NCI-H524 (cell line): ENCODE data around the gene AANAT.

Source experiments
- DNase-seq, 2 experiments: peaks; one replicate each; lab custom pipeline; 2025; lab: John Stamatoyannopoulos, UW

The AANAT gene

GRCh38 chr17:76468634-76469010, 1.2 kb downstream of the AANAT start:
- no peak for DNase-seq

GRCh38 chr17:76469076-76469990, 1.9 kb downstream of the AANAT start:
- peak in 1 of 2 experiments; percentile 28 for DNase-seq

DNA sequence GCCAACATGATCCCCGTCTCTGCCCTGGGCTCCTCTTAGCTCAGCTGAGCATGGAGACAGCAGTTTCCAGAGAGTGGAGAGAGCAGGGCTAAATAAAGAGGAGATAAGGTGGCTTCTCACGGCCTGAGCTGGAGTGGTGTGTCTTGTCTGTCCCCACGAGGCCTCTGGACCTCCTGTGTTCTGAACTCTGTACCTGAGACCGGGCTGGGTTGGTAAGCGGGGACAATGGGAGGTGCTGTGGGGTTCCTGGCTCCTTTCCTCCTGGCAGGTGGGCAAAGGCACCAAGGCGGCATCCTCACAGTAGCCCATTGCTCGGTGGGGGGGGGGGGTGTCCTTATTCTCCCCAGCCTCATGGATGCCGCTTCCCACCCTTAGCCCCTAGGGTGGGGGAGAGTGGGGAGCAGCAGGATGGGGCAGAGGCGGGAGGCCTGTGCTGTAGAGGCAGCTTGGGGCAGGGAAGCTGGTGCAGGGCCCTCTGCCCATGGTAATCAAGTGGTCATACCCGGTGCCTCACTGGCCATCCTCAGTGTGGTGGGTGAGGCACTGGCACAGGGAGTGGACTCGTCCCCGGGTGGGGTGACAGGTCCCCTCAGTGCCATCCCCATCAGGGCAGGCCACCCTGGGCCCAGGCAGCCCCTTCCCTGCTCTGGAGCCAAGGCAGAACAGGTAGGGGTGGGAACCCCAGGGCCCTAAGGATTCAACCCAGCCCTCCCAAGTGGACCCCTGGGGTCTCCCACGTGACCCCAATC, 2.8 kb downstream of the AANAT start:
- no peak for DNase-seq

DNA sequence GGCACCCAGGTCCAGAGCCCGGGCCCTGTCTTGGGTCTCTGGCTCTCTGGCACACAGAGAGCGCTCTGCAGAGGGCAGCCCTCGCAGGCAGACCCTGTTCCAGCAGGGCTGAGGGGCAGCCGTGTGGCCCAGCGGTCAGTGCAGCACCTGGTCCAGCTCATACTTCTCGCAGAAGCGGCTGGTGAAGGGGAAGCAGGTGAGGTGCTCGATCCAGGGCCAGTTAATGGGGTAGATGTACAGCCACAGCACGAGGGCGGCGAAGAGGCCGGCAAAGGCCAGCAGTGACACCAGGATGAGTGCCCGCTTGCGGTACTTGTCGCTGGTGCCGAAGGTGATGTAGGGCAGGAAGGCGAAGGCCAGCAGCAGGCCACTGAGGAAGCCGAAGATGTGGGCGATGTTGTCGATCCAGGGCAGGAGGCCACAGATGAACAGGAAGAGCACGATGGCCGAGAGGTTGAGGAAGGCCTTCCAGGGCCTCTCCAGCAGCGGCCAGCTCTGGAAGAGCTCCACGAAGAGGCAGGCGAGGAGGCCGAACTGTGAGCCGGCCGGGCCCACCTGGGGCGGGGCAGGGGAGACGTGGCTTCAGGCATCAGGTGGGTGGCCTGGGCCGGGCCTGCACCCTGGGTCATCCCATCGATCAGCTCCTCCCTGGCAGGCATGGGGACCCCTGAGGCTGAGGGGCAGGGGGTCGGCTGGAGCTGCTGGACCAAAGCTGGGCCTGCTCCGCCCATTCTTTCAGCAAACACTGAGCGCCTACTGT, 4.3 kb downstream of the AANAT start:
- DNase-seq: no peak

GRCh38 chr17:76472258-76472645, 4.8 kb downstream of the AANAT start:
- no peak for DNase-seq

DNA sequence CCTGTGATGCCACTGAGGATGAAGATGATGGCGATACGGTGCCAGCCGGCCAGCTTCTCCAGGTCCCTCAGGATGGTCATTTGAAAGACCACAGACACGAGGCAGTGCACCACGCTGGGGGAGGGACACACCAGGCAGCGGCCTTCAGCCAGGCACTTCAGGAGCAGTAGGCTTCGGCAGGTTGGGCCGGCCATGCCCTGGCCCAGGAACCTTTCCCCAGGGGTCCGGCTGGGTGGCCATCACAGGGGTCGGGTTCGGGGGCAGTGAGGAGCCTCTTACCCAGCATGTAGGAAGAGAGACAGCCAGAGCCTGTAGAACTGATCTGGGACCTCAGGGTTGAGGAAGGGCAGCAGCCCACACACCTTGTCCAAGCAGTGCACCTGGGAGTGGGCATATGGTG, 5.3 kb downstream of the AANAT start:
- DNase-seq: no peak

GRCh38 chr17:76473541-76473985, 6.2 kb downstream of the AANAT start:
- DNase-seq: no peak

DNA sequence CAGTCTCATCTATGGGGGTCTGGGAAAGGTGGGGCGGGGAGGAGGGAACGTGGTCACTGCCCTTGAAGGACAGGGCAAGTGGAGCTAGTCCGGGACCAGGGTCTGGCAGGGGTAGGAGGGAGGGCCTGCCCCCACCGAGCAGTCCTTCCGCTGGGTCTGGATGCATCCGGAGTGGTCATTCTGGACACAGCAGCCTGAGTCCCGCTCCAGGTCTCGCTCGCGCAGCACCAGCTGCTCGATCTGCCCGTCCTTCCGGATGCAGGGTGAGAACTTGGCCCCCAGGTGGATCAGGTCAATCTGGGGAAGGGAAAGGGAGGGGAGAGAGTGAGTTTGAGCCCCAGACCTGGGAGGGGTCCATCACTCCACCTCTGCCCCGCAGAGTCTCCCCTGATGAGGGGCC, 6.8 kb downstream of the AANAT start:
- DNase-seq: no peak

- DNase-seq: no peak
Observed at GRCh38 chr17:76474894-76475293, 7.5 kb downstream of the AANAT start.

DNA sequence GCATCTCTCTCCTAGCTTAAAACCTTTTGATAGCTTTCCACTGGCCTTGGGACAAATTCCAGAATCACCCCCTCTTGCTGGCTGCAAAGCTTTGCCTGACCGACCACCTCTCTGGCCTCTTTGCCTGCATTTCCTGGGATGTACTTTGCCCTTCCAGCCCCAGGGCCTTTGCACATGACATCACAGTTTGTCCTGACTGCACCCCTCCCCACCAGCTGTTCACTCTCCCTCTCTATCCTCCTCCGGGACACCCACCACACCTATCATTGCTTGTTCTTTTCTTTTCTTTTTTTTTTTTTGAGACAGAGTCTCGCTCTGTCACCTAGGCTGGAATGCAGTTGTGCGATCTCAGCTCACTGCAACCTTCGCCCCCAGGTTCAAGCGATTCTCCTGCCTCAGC, 7.9 kb downstream of the AANAT start:
- no peak for DNase-seq

DNA sequence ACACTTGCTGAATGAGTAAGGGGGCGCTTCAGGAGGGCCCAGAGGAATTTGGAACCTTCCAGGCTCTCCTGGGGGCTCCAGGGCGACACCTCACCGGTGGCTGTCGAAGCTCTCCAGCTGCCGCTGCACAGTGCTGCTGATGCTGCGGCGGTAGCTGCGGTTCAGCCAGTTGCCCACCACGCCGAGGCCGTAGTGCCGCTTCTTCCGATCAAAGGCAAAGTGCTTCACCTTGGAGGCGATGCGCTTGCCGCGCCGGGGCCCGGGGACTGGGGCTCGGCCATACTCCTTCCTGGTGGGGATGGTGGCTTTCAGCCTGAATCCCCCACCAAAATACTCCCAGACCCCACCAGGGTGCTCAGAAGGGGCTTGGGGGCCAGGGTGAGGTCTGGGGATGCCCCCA, 9.3 kb downstream of the AANAT start:
- no peak for DNase-seq

- DNase-seq: no peak
Observed at GRCh38 chr17:76477576-76477975, 10.2 kb downstream of the AANAT start.

GRCh38 chr17:76478097-76478496, 10.7 kb downstream of the AANAT start:
- DNase-seq: no peak

- DNase-seq: no peak
Observed at GRCh38 chr17:76478730-76479514, 11.5 kb downstream of the AANAT start.

DNA sequence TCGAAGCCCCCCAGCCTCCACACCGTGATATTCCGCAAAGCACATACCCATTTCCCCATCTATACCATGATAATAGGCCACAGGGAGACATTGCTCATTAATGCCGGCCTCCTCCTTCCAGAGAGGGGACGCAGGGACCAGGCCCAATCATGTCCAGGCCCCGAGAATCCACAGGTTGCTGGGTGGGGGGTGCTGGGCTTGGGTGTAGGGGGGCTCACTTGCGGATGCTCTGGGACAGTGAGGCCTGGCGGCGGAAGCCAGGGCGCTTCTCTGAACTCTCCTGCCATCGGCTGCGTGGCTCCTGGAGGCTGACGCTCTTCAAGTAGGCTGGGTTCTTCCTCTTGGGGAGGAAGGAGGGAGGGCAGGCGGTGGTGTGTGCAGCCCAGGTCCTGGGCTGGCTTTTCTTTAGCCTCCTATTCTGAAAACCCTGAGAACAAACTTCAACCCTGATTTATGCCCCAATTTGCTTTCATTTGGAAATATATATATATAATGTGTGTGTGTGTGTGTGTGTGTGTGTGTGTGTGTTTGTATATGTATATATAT, 12.2 kb downstream of the AANAT start:
- DNase-seq: no peak

DNA sequence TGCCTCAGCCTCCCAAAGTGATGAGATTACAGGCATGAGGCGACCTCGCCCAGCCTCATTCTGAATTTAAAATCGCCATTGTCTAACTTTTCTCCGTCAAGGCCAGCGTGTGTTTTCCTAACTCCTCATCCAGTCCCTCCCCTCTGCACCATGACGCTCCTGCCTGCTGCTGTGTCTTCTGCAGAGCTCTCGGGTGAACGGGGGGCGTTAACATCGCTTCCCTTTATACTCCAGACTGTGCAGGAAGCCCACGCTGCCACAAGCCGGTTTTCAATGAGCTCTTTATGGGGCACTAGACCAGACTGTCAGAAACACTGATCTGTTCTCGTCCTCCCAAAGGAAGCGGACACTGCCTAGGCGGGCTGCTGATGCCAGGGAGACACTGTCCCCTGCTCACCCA, 13.2 kb downstream of the AANAT start:
- peak in 1 of 2 experiments; percentile 56 for DNase-seq

GRCh38 chr17:76481071-76481655, 13.8 kb downstream of the AANAT start:
- peak in 1 of 2 experiments; percentile 25 for DNase-seq

GRCh38 chr17:76484228-76484725, 16.9 kb downstream of the AANAT start:
- DNase-seq: no peak

DNA sequence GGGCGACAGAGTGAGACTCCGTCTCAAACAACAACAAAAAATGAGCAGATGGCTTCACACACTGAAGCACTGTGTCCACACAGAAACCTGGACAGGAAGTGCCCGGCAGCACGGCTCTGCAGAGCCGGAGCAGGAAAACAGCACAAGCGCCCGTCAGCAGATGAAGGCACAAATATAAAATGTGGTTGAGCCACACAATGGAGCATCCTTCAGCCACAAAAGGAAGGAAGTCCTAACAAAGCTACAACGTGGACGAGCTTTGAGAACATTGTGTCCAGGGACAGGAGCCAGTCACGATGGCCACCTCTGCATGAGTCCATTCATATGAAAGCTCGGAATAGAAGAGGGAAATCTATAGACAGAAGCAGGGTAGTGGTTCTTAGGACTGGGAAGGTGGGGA, 18.2 kb downstream of the AANAT start:
- DNase-seq: peak in 1 of 2 experiments; percentile 49

DNA sequence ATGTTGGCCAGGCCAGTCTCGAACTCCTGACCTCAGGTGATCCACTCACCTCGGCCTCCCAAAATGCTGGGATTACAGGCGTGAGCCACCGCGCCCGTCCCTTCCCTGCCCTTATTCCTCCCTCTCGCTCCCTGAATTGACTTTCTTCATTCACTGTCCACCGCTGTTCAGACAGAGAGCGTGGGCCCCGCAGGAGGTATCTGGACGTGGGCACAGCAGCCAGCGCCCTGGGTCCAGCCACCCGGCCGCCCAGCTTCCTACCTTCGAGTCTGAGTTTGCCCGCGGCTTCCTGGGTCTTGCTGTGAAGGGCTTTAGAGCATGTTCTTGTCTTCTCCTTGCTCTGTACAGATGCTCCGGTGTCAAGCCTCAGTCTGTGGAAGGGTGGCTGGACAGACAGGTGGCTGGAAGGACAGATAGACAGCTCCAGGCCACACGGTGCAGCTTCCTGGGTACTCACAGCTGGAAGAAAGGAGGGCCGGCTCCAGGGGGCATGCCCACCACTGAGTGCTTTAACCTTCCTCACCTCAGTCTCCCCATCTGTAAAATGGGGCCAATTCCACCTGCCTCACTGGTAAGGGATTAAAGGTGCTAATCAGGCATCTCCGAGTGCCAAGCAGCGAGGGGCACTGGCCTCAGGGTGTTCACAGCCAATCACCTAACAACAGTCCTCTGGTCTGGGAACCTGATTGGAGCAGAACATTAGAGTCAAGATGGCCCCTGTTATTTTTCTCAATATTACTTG, 20.2 kb downstream of the AANAT start:
- DNase-seq: no peak
